Vagina (tissue), 2 donors: ENCODE data around the gene MESP2. TPM values are rescaled to one million over a fixed set of nuclear protein-coding genes. Genes with fewer than 3 reads are reported as not detected.

Experiments used
- DNase-seq, 2 donors: peaks; one replicate each; pipeline ENCODE4 v3.0.0-alpha.2; 2017; ENCODE audit errors: extremely low spot score in 2 of 2
- H3K27ac ChIP-seq: fragments of 200-600 bp; sonication (generic); one replicate; pipeline ENCODE4 v1.5.1; 2019
- H3K27me3 ChIP-seq: fragments of 200-600 bp; sonication (generic); one replicate; pipeline ENCODE4 v1.5.1; 2019
- H3K36me3 ChIP-seq, 2 donors: fragments of 200-600 bp; sonication (generic); one replicate each; pipeline ENCODE4 v1.5.1; 2017 to 2019
- H3K4me1 ChIP-seq: fragments of 200-600 bp; sonication (generic); one replicate; pipeline ENCODE4 v1.5.1; 2019
- H3K4me3 ChIP-seq, 2 donors: fragments of 200-600 bp; sonication (generic); 1 replicate in 1 of 2; 2 replicates in 1 of 2; pipeline ENCODE4 v1.5.1; 2016 to 2019
- H3K9me3 ChIP-seq: fragments of 200-600 bp; sonication (generic); one replicate; pipeline ENCODE4 v1.5.1; 2019
- POLR2A ChIP-seq, 2 donors: fragments of 450-650 bp; IDR thresholded peaks; one replicate each; pipeline ENCODE4 v1.6.1; 2017; ENCODE audit warnings: antibody characterized with exemption in 2 of 2, mild to moderate bottlenecking in 2 of 2, moderate library complexity in 2 of 2
- POLR2AphosphoS5 ChIP-seq, 2 donors: sonication (generic); formaldehyde crosslinking; IDR thresholded peaks; one replicate each; pipeline ENCODE4 v1.9.0; 2017; ENCODE audit warnings: antibody characterized with exemption in 2 of 2, mild to moderate bottlenecking in 2 of 2, low read depth in 1 of 2; ENCODE audit not compliant: insufficient read depth in 1 of 2
- intact Hi-C: fragments of 100-400 bp; cut with DNase I; formaldehyde crosslinking; loops from one replicate; pipeline ENCODE4 v1.15.1; 2023
- total RNA-seq: library from RNA; depleted of rRNA; stranded (reverse); fragments of >200 nt; gene quantifications from one replicate; pipeline ENCODE4 v1.2.3, GENCODE V29; 2016
- TF ChIP-seq, protein P1 (sequence below), 3 experiments: fragments of 450-650 bp in 2 of 3; fragments of 200-600 bp in 1 of 3; sonication (generic) in 1 of 3; IDR thresholded peaks; one replicate each; pipeline ENCODE4 v1.5.1; 2017 to 2019; ENCODE audit warnings: antibody characterized with exemption in 3 of 3, mild to moderate bottlenecking in 2 of 3, moderate library complexity in 2 of 3

MESP2 gene
- total RNA-seq, 1 donor from 2014 or later: not detected

GRCh38 chr15:89792106-89792805, 16.1 kb downstream of the MESP2 start:
- no peak for DNase-seq
- intact Hi-C loops: no loop called here
- no peak overlapping the region for H3K4me3 ChIP-seq
- no peaks in the 10 kb centered on the region for H3K27me3 ChIP-seq
- H3K4me1 ChIP-seq: no peaks in the 10 kb centered on the region
- no peaks in the 10 kb centered on the region for H3K9me3 ChIP-seq
- H3K27ac ChIP-seq: no peak overlapping the region
- TF ChIP-seq POLR2AphosphoS5 (IDR thresholded peaks at IDR 0.05; ENCODE audit: insufficient read depth in 1 of 2, low read depth in 1 of 2) (no peak), POLR2A (IDR thresholded peaks at IDR 0.05) (no peak)
- TF ChIP-seq, protein P1, sequence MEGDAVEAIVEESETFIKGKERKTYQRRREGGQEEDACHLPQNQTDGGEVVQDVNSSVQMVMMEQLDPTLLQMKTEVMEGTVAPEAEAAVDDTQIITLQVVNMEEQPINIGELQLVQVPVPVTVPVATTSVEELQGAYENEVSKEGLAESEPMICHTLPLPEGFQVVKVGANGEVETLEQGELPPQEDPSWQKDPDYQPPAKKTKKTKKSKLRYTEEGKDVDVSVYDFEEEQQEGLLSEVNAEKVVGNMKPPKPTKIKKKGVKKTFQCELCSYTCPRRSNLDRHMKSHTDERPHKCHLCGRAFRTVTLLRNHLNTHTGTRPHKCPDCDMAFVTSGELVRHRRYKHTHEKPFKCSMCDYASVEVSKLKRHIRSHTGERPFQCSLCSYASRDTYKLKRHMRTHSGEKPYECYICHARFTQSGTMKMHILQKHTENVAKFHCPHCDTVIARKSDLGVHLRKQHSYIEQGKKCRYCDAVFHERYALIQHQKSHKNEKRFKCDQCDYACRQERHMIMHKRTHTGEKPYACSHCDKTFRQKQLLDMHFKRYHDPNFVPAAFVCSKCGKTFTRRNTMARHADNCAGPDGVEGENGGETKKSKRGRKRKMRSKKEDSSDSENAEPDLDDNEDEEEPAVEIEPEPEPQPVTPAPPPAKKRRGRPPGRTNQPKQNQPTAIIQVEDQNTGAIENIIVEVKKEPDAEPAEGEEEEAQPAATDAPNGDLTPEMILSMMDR (IDR thresholded peaks at IDR 0.05): no peak
- peaks cover 0 to 23% of the 10 kb centered on the region in 2 donors for H3K36me3 ChIP-seq

DNA sequence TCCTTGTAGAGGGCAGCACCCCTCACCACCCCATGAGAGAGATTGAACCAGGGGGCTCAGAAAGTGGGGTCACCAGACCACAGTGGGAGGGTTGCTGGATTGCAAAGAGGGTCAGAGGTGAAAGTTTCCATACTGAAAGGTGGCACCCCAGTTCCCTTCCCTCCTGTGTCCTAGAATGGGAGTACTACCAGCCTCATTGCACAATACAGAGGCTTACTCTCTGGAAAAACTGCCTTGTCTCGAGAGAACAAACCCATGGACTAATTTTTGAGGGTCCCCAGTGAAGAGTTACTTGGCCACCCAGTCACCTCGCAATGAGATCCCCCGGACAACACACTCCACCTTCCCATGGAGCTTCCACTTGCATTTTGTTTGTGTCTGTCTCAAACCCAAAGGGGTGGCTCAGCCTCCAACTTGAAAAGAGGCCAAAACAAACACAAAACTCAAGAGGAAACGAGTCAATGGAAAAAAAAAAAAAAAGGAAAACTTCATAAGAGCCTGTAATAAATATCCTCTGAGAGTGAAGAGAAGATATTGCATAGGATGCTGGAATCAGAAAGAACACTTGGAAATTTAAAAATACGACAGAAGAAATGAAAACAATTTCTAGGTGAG, 18.6 kb downstream of the MESP2 start:
- no peaks in the 10 kb centered on the region for H3K4me1 ChIP-seq
- no peak overlapping the region for H3K27ac ChIP-seq
- intact Hi-C loops: no loop called here
- TF ChIP-seq POLR2A (IDR thresholded peaks at IDR 0.05) (no peak), POLR2AphosphoS5 (IDR thresholded peaks at IDR 0.05; ENCODE audit: insufficient read depth in 1 of 2, low read depth in 1 of 2) (no peak)
- TF ChIP-seq, protein P1 (IDR thresholded peaks at IDR 0.05): no peak
- DNase-seq: no peak
- no peak overlapping the region for H3K4me3 ChIP-seq
- no peaks in the 10 kb centered on the region for H3K9me3 ChIP-seq
- no peaks in the 10 kb centered on the region for H3K27me3 ChIP-seq
- peaks cover 0 to 22% of the 10 kb centered on the region in 2 donors for H3K36me3 ChIP-seq

DNA sequence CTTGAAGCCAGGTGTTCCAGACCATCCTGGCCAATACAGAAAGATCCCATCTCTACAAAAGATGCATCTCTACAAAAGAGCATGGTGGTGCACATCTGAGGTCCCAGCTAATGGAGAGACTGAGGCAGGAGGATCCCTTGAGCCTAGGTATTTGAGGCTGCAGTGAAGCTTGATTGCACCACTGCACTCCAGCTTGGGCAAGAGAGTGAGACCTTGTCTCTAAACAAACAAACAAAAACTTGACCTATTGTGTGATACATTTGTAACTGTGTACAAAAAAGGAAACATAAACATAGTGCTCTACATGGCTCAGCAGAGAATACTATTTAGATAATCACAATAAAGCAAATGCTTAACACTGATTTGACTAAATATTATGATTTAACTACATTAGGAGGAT, 19.9 kb downstream of the MESP2 start:
- Histone ChIP-seq H3K27me3 (no peaks in the 10 kb centered on the region), H3K27ac (no peak overlapping the region), H3K36me3 (peaks cover 0 to 22% of the 10 kb centered on the region in 2 donors), H3K9me3 (no peaks in the 10 kb centered on the region), H3K4me1 (no peaks in the 10 kb centered on the region), H3K4me3 (no peak overlapping the region)
- TF ChIP-seq, protein P1 (IDR thresholded peaks at IDR 0.05): no peak
- TF ChIP-seq POLR2A (IDR thresholded peaks at IDR 0.05) (no peak), POLR2AphosphoS5 (IDR thresholded peaks at IDR 0.05; ENCODE audit: insufficient read depth in 1 of 2, low read depth in 1 of 2) (no peak)
- no peak for DNase-seq
- intact Hi-C loops: no loop called here

GRCh38 chr15:89797678-89798201, 21.6 kb downstream of the MESP2 start:
- intact Hi-C loops: no loop called here
- Histone ChIP-seq H3K4me1 (no peaks in the 10 kb centered on the region), H3K27ac (no peak overlapping the region), H3K9me3 (no peaks in the 10 kb centered on the region), H3K4me3 (no peak overlapping the region), H3K36me3 (peaks cover 0 to 28% of the 10 kb centered on the region in 2 donors), H3K27me3 (no peaks in the 10 kb centered on the region)
- no peak for DNase-seq
- TF ChIP-seq, protein P1 (IDR thresholded peaks at IDR 0.05): no peak
- TF ChIP-seq POLR2A (IDR thresholded peaks at IDR 0.05) (no peak), POLR2AphosphoS5 (IDR thresholded peaks at IDR 0.05; ENCODE audit: insufficient read depth in 1 of 2, low read depth in 1 of 2) (no peak)
